GM19043 (cell line): ENCODE measurements around the gene PLK1.

Experiments used
- ATAC-seq: cut with Tn5 transposase; IDR thresholded peaks from one replicate; pipeline ENCODE4 v1.9.1; 2021; ENCODE audit warnings: low read depth; ENCODE audit not compliant: unreplicated experiment

Gene PLK1

GRCh38 chr16:23679274-23679985 lies 741 bp downstream of the PLK1 start:
- ATAC-seq, result no peak

GRCh38 chr16:23679986-23680336 lies 1.3 kb downstream of the PLK1 start:
- no peak for ATAC-seq

- no peak for ATAC-seq
Observed at GRCh38 chr16:23682181-23682580, 3.5 kb downstream of the PLK1 start.

- no peak for ATAC-seq
Observed at GRCh38 chr16:23683487-23683886, 4.8 kb downstream of the PLK1 start.

GRCh38 chr16:23687034-23687808 lies 8.5 kb downstream of the PLK1 start:
- no peak for ATAC-seq

- ATAC-seq, result no peak
Observed at GRCh38 chr16:23689442-23690187, 10.9 kb downstream of the PLK1 start.

GRCh38 chr16:23690771-23691482 lies 12.2 kb downstream of the PLK1 start:
- ATAC-seq, result no peak

GRCh38 chr16:23691483-23692189 lies 12.9 kb downstream of the PLK1 start:
- no peak for ATAC-seq

GRCh38 chr16:23692190-23692837 lies 13.6 kb downstream of the PLK1 start:
- ATAC-seq, result no peak

- no peak for ATAC-seq
Observed at GRCh38 chr16:23694265-23694643, 15.6 kb downstream of the PLK1 start.

- ATAC-seq, result no peak
Observed at GRCh38 chr16:23694644-23695373, 16.1 kb downstream of the PLK1 start.

GRCh38 chr16:23695756-23696155 lies 17.1 kb downstream of the PLK1 start:
- no peak for ATAC-seq

GRCh38 chr16:23699100-23699499 lies 20.4 kb downstream of the PLK1 start:
- ATAC-seq, result no peak

- ATAC-seq, result no peak
Observed at GRCh38 chr16:23700093-23700492, 21.4 kb downstream of the PLK1 start.

- no peak for ATAC-seq
Observed at GRCh38 chr16:23700509-23700908, 21.8 kb downstream of the PLK1 start.

- no peak for ATAC-seq
Observed at GRCh38 chr16:23701045-23701444, 22.4 kb downstream of the PLK1 start.

GRCh38 chr16:23702951-23703350 lies 24.3 kb downstream of the PLK1 start:
- no peak for ATAC-seq

GRCh38 chr16:23704772-23705516 lies 26.3 kb downstream of the PLK1 start:
- ATAC-seq, result no peak
